ENCODE data around the gene GPR15. TPM values are rescaled to one million over a fixed set of nuclear protein-coding genes. Genes with fewer than 3 reads are reported as not detected.
A peak's percentile ranks its signal among the peaks of the same experiment; 100 is the strongest.

GPR15 gene
- total RNA-seq, 4 donors from 2014 or later = not detected

DNA sequence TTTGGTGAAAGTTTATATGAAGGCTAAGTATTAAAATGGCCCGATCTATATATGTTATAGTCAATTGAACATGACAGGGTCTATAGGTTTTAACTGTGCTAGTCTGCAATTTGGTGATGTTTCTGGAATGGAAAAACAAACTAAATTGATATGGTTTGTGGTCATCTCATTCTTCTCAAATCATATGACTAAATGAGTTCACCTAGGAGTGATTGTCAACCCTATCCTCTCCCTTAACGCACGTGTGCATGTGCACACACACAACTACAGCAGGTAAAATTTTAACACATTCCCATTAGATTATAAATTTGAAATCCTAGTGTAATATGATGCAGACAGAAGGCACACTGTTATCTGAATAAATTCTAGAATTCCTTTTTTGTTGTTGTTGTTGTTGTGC is 18.0 kb upstream of the GPR15 start:
- H3K4me1 ChIP-seq = peaks cover 6% of the 10 kb centered on the region
- H3K4me3 ChIP-seq = no peak overlapping the region
- no peak for TF ChIP-seq EP300 (IDR thresholded peaks at IDR 0.05)
- TF ChIP-seq, protein P1, sequence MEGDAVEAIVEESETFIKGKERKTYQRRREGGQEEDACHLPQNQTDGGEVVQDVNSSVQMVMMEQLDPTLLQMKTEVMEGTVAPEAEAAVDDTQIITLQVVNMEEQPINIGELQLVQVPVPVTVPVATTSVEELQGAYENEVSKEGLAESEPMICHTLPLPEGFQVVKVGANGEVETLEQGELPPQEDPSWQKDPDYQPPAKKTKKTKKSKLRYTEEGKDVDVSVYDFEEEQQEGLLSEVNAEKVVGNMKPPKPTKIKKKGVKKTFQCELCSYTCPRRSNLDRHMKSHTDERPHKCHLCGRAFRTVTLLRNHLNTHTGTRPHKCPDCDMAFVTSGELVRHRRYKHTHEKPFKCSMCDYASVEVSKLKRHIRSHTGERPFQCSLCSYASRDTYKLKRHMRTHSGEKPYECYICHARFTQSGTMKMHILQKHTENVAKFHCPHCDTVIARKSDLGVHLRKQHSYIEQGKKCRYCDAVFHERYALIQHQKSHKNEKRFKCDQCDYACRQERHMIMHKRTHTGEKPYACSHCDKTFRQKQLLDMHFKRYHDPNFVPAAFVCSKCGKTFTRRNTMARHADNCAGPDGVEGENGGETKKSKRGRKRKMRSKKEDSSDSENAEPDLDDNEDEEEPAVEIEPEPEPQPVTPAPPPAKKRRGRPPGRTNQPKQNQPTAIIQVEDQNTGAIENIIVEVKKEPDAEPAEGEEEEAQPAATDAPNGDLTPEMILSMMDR (IDR thresholded peaks at IDR 0.05) = no peak
- no peak for TF ChIP-seq POLR2A (IDR thresholded peaks at IDR 0.05)
- no peak for TF ChIP-seq POLR2AphosphoS5 (IDR thresholded peaks at IDR 0.05)
- peaks cover 17% of the 10 kb centered on the region for H3K36me3 ChIP-seq
- WGBS = 95% methylated on average over 3 of the region's 3 CpGs
- H3K27ac ChIP-seq = no peak overlapping the region
- no peak for DNase-seq (ENCODE audit: low spot score in 2 of 2)
- H3K27me3 ChIP-seq = no peaks in the 10 kb centered on the region
- H3K9me3 ChIP-seq = no peaks in the 10 kb centered on the region

GRCh38 chr3:98514948-98515347 is 16.8 kb upstream of the GPR15 start:
- peaks cover 11% of the 10 kb centered on the region for H3K4me1 ChIP-seq
- H3K9me3 ChIP-seq = no peaks in the 10 kb centered on the region
- TF ChIP-seq POLR2AphosphoS5 (IDR thresholded peaks at IDR 0.05) (no peak), POLR2A (IDR thresholded peaks at IDR 0.05) (no peak), EP300 (IDR thresholded peaks at IDR 0.05) (no peak)
- WGBS = 93% methylated on average over 1 of the region's 1 CpG
- DNase-seq (ENCODE audit: low spot score in 2 of 2) = no peak
- no peak overlapping the region for H3K4me3 ChIP-seq
- H3K36me3 ChIP-seq = peaks cover 24% of the 10 kb centered on the region
- no peak overlapping the region for H3K27ac ChIP-seq
- no peaks in the 10 kb centered on the region for H3K27me3 ChIP-seq

DNA sequence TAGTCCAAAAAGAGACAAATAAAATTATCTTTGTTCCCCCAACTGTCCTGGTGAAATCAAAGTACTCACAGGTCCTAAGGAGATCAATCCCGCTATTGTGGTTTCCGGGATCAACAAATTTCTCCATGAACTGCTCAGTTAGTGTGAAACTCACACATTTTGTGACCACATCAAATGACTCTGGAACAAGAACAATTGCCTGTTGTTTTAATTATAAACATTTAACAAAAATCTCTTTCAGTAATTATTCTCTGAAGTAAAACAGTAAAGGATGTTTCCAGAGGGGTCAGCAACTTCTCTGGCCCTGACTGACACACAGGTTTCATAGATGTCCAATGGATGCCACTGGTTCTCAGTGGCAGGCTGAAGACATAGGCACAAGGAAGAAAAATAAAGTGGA is 13.0 kb upstream of the GPR15 start:
- peaks cover 20% of the 10 kb centered on the region for H3K36me3 ChIP-seq

GRCh38 chr3:98519351-98519750 is 12.4 kb upstream of the GPR15 start:
- no peak for DNase-seq (ENCODE audit: low spot score in 2 of 2)
- Histone ChIP-seq H3K4me1 (peaks cover 26% of the 10 kb centered on the region), H3K36me3 (peaks cover 20% of the 10 kb centered on the region), H3K27ac (no peak overlapping the region), H3K27me3 (no peaks in the 10 kb centered on the region), H3K4me3 (no peak overlapping the region), H3K9me3 (no peaks in the 10 kb centered on the region)
- TF ChIP-seq EP300 (IDR thresholded peaks at IDR 0.05) = no peak
- no peak for TF ChIP-seq POLR2AphosphoS5 (IDR thresholded peaks at IDR 0.05)
- TF ChIP-seq, protein P1 (IDR thresholded peaks at IDR 0.05) = no peak
- no peak for TF ChIP-seq POLR2A (IDR thresholded peaks at IDR 0.05)
- 100% methylated on average over 1 of the region's 1 CpG for WGBS

More for the DNA sequence above, 13.0 kb upstream of the GPR15 start:
- Histone ChIP-seq H3K27me3 (no peaks in the 10 kb centered on the region), H3K9me3 (no peaks in the 10 kb centered on the region), H3K4me1 (peaks cover 26% of the 10 kb centered on the region), H3K4me3 (no peak overlapping the region), H3K27ac (no peak overlapping the region)
- no peak for DNase-seq (ENCODE audit: low spot score in 2 of 2)
- WGBS = 90% methylated on average over 2 of the region's 2 CpGs
- TF ChIP-seq, protein P1 (IDR thresholded peaks at IDR 0.05) = no peak
- TF ChIP-seq POLR2A (IDR thresholded peaks at IDR 0.05) (no peak), EP300 (IDR thresholded peaks at IDR 0.05) (no peak), POLR2AphosphoS5 (IDR thresholded peaks at IDR 0.05) (no peak)

DNA sequence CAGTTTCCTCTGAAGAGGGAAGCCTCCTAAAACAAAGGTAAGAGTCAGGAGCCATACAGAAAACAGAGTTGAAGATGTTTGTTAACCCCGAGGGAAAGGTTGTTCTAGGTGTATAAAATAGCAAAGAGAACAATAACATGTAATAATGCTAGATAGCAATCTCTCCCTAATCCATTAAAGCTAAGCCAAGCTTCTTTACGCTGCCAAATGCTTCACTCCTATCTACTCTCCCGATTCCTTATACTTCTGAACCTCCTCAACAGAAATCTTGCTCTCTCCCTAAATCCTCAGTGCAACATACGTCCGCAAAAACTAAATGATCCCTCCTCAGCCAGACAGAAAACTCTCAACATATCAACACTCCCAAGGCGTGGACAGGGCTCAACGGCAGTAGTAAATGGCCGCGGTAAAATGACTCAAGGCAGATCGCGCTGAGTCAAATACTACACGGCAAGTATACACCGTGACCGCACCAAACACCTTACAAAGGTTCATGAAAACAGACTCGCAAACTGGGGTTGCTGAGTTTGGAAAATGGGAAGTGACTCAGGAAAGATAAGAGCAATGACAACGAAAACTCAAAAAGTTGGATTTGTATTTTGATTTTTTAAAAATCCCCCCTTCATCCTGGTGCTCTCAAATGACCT is 9.8 kb upstream of the GPR15 start:
- TF ChIP-seq POLR2AphosphoS5 (IDR thresholded peaks at IDR 0.05) = no peak
- TF ChIP-seq, protein P1 (IDR thresholded peaks at IDR 0.05) = no peak
- no peak for TF ChIP-seq EP300 (IDR thresholded peaks at IDR 0.05)
- TF ChIP-seq POLR2A (IDR thresholded peaks at IDR 0.05) = no peak
- H3K27ac ChIP-seq = peak overlapping the region; percentile 97
- H3K36me3 ChIP-seq = peaks cover 10% of the 10 kb centered on the region
- peaks cover 26% of the 10 kb centered on the region for H3K4me1 ChIP-seq
- peak in 1 of 2 donors; percentile 71 for DNase-seq (ENCODE audit: low spot score in 2 of 2)
- no peaks in the 10 kb centered on the region for H3K27me3 ChIP-seq
- H3K9me3 ChIP-seq = no peaks in the 10 kb centered on the region
- WGBS = 1% methylated on average over 16 of the region's 16 CpGs
- H3K4me3 ChIP-seq = peak overlapping the region; percentile 83
